ENCODE results near the gene PPOX. TPM values are rescaled to one million over a fixed set of nuclear protein-coding genes. Genes with fewer than 3 reads are reported as not detected.

The PPOX gene
- total RNA-seq, 6 donors from 2014 or later: 19.5 to 48.2 (median 26.6) TPM

DNA sequence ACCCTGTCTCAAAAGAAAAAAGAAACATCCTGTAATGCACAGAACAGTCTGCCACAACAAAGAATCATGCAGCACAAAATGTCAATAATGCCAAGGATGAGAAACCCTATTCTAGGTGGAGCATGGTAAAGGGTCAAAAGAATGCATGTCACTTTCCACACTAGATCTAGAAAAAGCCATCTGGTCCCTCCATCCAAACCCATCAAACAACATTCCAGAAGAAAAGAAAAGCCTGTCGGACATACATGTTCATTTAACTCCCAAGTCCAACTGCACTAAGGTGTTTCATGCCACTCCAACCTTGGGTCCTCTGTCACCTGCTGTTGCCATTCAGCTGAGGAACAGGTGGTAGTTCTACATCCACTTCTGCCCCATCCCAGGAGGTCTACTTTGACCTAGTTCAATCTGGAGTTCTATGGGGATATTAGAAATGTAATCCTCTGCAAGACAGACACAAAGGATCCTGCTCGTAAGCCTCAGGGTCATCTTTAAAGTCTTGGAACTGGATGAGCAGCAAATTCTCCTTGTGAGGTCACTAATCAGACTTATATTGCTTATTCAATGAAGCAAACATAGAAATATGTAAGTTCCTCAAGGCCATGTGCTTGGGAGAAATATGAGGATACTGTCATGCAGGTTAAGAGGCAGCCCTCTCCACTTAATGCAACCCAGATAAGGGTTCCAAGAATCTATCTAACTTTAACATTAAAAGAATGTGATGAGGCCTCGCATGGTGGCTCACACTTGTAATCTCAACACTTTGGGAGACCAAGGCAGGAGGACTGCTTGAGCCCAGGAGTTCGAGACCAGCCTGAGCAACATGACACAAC is 37.4 kb upstream of the PPOX start:
- Histone ChIP-seq H3K4me1 (peaks cover 30 to 52% (median 42%) of the 10 kb centered on the region in 4 donors), H3K36me3 (peaks cover 14 to 63% (median 24%) of the 10 kb centered on the region in 4 donors)
- TF ChIP-seq EP300 (IDR thresholded peaks at IDR 0.05) (no peak), POLR2A (IDR thresholded peaks at IDR 0.05) (no peak), POLR2AphosphoS5 (IDR thresholded peaks at IDR 0.05) (no peak), CTCF (IDR thresholded peaks at IDR 0.05) (no peak)

GRCh38 chr1:161130266-161130665 is 36.0 kb upstream of the PPOX start:
- peaks cover 6 to 49% (median 20%) of the 10 kb centered on the region in 4 donors for H3K36me3 ChIP-seq
- no peaks in the 10 kb centered on the region for H3K9me3 ChIP-seq
- TF ChIP-seq EP300 (IDR thresholded peaks at IDR 0.05): no peak
- TF ChIP-seq POLR2A (IDR thresholded peaks at IDR 0.05): no peak
- TF ChIP-seq POLR2AphosphoS5 (IDR thresholded peaks at IDR 0.05): no peak
- TF ChIP-seq CTCF (IDR thresholded peaks at IDR 0.05): no peak
- peaks cover 39 to 60% (median 52%) of the 10 kb centered on the region in 4 donors for H3K4me1 ChIP-seq
- H3K27ac ChIP-seq: peak overlapping the region in 2 of 4 donors; percentile 44 to 98
- ATAC-seq (ENCODE audit: low FRiP score in 2 of 2): no peak
- no peak for DNase-seq
- 45 to 62% methylated on average over 1 of the region's 1 CpG for WGBS, 2 donors
- H3K4me3 ChIP-seq: no peak overlapping the region
- no peaks in the 10 kb centered on the region for H3K27me3 ChIP-seq

More for the DNA sequence above, 37.4 kb upstream of the PPOX start:
- ATAC-seq (ENCODE audit: low FRiP score in 2 of 2): no peak
- no peak for DNase-seq
- no peak overlapping the region for H3K27ac ChIP-seq
- 91 to 94% methylated on average over 4 of the region's 4 CpGs for WGBS, 2 donors
- H3K4me3 ChIP-seq: no peak overlapping the region
- H3K27me3 ChIP-seq: no peaks in the 10 kb centered on the region
- H3K9me3 ChIP-seq: no peaks in the 10 kb centered on the region

DNA sequence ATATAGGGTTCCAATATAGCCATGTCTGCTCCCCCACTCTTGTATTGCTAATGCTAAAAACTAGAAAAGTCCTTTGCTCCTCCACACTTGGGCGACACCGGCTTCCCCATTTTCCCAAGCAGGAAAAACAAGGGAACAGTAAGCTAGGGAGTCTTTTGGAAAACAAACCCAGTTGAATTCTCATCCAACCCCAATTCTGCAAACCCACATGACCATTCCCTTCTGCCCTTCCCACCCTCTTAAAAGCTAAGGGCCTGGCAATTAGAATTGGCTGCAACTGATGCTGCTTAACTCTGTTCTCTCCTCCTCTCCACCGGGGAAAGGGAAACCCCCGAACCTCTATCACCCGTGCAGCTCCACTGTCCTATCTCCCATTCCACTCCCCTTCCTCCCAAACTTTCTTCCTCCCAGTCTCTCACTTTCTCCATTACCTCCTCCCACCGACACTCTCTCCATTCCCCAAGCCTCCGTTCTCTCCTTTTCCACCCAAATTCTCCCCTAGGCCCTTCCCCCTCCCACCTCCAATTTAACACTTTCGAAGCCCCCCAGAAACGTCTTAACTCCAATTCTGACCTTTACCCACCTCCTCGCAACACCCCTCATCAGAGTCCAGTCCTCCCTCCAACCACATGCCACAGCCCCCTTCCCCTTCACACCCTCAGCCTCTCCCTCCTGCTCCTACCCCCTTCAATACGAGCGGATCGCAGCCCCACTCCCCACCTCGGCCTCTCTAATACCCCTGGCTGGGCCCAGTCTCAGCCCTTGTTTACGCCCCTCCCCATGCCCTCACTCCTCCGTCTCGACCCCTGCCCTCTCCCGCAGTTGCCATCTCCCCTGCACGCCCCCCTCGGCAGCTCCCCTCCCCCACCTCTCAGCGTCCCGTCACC is 34.5 kb upstream of the PPOX start:
- peak overlapping the region; percentile 65 to 88 (median 78) for H3K4me3 ChIP-seq
- peak in 1 of 2 donors; percentile 41 for DNase-seq
- peaks cover 39 to 60% (median 53%) of the 10 kb centered on the region in 4 donors for H3K4me1 ChIP-seq
- ATAC-seq (ENCODE audit: low FRiP score in 2 of 2): peak; percentile 29 to 58
- 3 to 5% methylated on average over 22 of the region's 22 CpGs for WGBS, 2 donors
- TF ChIP-seq POLR2AphosphoS5 (IDR thresholded peaks at IDR 0.05): no peak
- no peaks in the 10 kb centered on the region for H3K9me3 ChIP-seq
- H3K27ac ChIP-seq: peak overlapping the region; percentile 97 to 100 (median 98)
- H3K36me3 ChIP-seq: peaks cover 6 to 34% (median 11%) of the 10 kb centered on the region in 4 donors
- H3K27me3 ChIP-seq: no peaks in the 10 kb centered on the region

GRCh38 chr1:161132410-161133219 is 33.6 kb upstream of the PPOX start, which contains the start of gene DEDD:
Gene DEDD (minus strand): TSS chr1:161132667. CDS start chr1:161124462, 8,205 bp downstream.
- Histone ChIP-seq H3K27me3 (no peaks in the 10 kb centered on the region), H3K36me3 (peaks cover 6 to 25% (median 11%) of the 10 kb centered on the region in 4 donors), H3K4me3 (peak within 1 kb of the TSS; percentile 65 to 88 (median 78)), H3K4me1 (peaks cover 37 to 60% (median 47%) of the 10 kb centered on the region in 4 donors), H3K9me3 (no peaks in the 10 kb centered on the region), H3K27ac (peak within 1 kb of the TSS; percentile 97 to 100 (median 98))
- peak; percentile 96 for DNase-seq
- ATAC-seq (ENCODE audit: low FRiP score in 2 of 2): peak; percentile 96
- WGBS, 2 donors: 0% methylated on average over 15 to 40 of the region's 68 CpGs
- TF ChIP-seq CTCF (IDR thresholded peaks at IDR 0.05) (peak in 1 of 6 experiments; percentile 19), POLR2A (IDR thresholded peaks at IDR 0.05) (peak in 3 of 4 donors; percentile 34 to 70 (median 55)), POLR2AphosphoS5 (IDR thresholded peaks at IDR 0.05) (peak; percentile 13 to 34), EP300 (IDR thresholded peaks at IDR 0.05) (peak in 2 of 4 donors; percentile 18 to 93)

Measured in upper lobe of left lung (tissue), 6 donors.